GM10266 (cell line): ENCODE data around the gene UQCC3.
"Not testable (repeated sequence)": the region's sequence is repeated elsewhere in the genome, so short reads cannot be mapped to it uniquely, and the experiment has no call there.

Experiments
- DNase-seq: peaks from one replicate; pipeline ENCODE4 v3.0.0; 2012; ENCODE audit errors: extremely low spot score
- CTCF ChIP-seq: IDR thresholded peaks from 2 replicates; pipeline ENCODE4 v1.5.1; 2012; ENCODE audit warnings: mild to moderate bottlenecking, low read depth; ENCODE audit not compliant: control insufficient read depth, insufficient read depth; ENCODE audit errors: missing control alignments

Gene UQCC3

GRCh38 chr11:62646825-62647608 lies 24.5 kb upstream of the UQCC3 start:
- no peak for DNase-seq
- TF ChIP-seq CTCF: no peak

GRCh38 chr11:62647609-62648005 lies 23.9 kb upstream of the UQCC3 start:
- no peak for DNase-seq
- no peak for TF ChIP-seq CTCF

GRCh38 chr11:62648185-62648966 lies 23.1 kb upstream of the UQCC3 start:
- no peak for DNase-seq
- no peak for TF ChIP-seq CTCF

- DNase-seq: no peak
- TF ChIP-seq CTCF: no peak
These were observed 22.5 kb upstream of the UQCC3 start for GRCh38 chr11:62648967-62649364.

GRCh38 chr11:62649486-62649885 lies 22.0 kb upstream of the UQCC3 start:
- TF ChIP-seq CTCF: no peak
- DNase-seq: no peak

GRCh38 chr11:62650283-62650682 lies 21.2 kb upstream of the UQCC3 start:
- DNase-seq: not testable (repeated sequence)

- no peak for DNase-seq
- no peak for TF ChIP-seq CTCF
These were observed 19.1 kb upstream of the UQCC3 start for GRCh38 chr11:62652161-62653006.
